ENCODE data around the gene PSMD9.

DNA sequence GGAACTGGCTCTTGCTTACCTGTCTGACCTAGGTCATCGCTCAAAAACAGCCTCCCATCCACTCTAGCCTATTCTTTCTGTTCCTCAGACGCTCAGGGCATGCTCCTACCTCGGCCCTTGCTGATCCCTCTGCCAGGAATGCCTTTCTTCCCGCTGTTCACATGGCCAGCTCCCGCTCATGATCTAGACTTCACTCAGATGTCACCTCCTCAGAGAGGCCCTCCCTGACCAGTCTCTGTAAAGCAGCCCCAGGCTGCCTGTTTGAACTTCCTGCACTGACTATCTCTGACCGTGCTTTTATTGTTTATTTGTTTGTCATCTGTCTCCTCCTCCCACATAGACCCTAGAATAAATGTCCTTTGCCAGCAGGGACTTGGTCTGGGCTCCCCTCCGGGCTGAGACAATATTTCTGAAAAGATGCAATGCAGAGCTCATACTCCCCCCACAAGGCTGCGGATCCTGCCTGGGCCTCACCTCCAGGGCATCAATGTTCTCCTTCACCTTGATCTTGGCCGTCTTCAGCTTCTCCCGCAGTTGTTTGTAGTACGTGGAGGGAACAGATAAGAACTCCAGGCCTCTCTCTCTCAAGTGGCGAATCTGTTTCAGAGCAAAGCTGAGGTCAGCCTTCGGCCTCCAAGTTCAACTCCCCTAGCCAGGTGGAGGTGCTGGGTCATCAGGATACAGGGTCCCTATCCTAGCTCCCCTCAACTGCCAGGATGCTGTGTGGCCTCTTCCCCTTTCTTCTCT is 45.2 kb upstream of the PSMD9 start:
- no peak for TF ChIP-seq NFYB (CRISPR knock-in tag; conservative IDR thresholded peaks at IDR 0.05; ENCODE audit: low read depth)
- TF ChIP-seq TCF7 (CRISPR knock-in tag; IDR thresholded peaks at IDR 0.05; ENCODE audit: low read depth): no peak
- TF ChIP-seq CTCF (IDR thresholded peaks at IDR 0.05): no peak

Data from WTC11 (cell line).